ENCODE results near the gene NSD2.
"Not testable (repeated sequence)": the region's sequence is repeated elsewhere in the genome, so short reads cannot be mapped to it uniquely, and the experiment has no call there.

Gene NSD2

DNA sequence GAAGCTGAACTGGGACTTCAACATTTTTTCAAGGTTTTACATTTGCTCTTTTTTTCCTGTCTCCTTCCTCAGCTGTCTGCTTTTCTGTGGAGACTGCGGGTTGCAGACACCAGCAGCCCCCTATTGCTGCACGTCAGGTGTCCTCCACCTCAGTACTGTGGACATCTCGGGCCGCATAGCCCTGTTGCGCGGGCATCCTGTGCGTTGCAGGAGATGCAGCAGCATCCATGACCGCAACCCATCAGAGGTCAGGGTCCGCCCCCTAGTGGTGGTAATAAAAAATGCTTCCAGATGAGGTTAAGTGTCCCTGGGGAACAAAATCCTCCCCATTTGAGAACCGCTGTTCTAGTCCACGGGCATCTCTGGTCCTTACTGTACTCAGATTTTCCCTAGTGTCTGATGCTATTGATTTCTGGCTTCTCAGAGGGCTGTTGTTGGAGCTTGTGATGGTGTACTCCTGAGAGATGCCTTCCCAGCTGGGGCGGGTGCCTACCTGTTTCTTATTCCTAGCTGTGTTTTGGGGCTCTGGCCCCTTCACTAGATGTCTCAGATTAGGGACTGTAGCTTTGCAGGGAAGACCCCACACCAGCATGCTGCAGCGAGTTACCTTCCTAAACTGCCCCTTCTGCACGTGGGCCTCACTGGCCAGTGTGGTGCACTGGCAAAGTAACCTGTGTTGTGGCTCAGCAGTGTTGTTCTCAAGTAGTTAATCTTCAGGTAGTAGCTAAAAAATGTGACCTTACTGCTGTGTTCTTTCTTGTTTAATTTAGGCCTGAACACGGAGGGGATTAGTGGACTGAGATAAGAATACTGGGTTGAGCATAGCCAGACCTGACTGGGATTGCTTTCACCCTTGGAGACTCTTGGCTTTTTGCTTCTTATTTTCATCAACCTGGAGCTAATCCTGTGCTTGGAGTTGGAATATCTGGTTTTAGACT is 28.2 kb downstream of the NSD2 start:
- TF ChIP-seq JUND (IDR thresholded peaks at IDR 0.05; ENCODE audit: low read depth) = no peak
- in situ Hi-C loops (cut with HindIII; ENCODE audit: low pct_unique_long_range_greater_than_20kb, low sequenced_read_pairs) = no loop called here
- peak; percentile 80 to 81 for DNase-seq (ENCODE audit: low read depth in 1 of 2, low spot score in 1 of 2)

DNA sequence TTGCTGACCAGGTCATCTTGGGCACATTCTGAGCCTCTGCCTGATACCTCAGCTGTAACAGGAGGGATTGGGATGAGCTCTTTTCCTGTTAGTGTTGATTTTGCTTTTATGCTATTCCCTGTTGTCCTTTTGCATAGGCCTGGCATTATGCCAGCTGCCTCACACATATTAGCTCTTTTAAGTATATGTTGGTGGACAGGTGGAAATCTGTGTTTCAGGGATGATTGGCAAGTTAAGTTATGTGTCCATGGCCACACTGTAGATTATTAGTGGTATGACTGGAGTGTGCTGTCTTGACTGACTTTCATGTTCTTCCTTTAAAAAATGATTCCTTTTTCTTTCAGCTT is 28.9 kb downstream of the NSD2 start:
- in situ Hi-C loops (cut with HindIII; ENCODE audit: low pct_unique_long_range_greater_than_20kb, low sequenced_read_pairs) = no loop called here
- TF ChIP-seq JUND (IDR thresholded peaks at IDR 0.05; ENCODE audit: low read depth) = no peak
- DNase-seq (ENCODE audit: low read depth in 1 of 2, low spot score in 1 of 2) = no peak

DNA sequence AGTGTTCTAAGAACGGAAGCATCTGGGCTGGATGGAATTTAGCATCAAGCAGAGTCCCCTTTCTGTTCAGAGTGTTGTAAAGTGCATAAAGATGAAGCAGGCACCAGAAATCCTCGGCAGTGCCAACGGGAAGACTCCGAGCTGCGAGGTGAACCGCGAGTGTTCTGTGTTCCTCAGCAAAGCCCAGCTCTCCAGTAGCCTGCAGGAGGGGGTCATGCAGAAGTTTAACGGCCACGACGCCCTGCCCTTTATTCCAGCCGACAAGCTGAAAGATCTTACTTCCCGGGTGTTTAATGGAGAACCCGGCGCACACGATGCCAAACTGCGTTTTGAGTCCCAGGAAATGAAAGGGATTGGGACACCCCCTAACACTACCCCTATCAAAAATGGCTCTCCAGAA is 29.4 kb downstream of the NSD2 start:
- in situ Hi-C loops (cut with HindIII; ENCODE audit: low pct_unique_long_range_greater_than_20kb, low sequenced_read_pairs) = no loop called here

DNA sequence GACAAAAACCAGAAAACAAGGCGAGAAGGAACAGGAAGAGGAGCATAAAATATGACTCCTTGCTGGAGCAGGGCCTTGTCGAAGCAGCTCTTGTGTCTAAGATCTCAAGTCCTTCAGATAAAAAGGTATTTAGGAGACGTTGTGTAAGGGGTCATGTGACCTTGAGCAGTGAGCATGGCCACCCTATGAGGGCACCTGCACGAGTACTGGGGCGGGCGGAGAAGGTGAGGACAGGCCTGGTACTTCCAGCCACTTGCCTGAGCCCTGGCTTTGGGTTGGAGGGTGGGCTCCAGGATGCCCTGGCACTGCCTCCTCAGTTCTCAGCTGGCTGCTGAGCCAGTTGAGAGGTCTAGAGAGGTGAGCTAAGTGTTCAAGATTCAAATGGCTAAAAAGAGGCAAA is 29.9 kb downstream of the NSD2 start:
- no peak for TF ChIP-seq JUND (IDR thresholded peaks at IDR 0.05; ENCODE audit: low read depth)
- no peak for DNase-seq (ENCODE audit: low read depth in 1 of 2, low spot score in 1 of 2)
- in situ Hi-C loops (cut with HindIII; ENCODE audit: low pct_unique_long_range_greater_than_20kb, low sequenced_read_pairs) = no loop called here

More for the DNA sequence above, 29.4 kb downstream of the NSD2 start:
- no peak for TF ChIP-seq JUND (IDR thresholded peaks at IDR 0.05; ENCODE audit: low read depth)
- DNase-seq (ENCODE audit: low read depth in 1 of 2, low spot score in 1 of 2) = no peak

DNA sequence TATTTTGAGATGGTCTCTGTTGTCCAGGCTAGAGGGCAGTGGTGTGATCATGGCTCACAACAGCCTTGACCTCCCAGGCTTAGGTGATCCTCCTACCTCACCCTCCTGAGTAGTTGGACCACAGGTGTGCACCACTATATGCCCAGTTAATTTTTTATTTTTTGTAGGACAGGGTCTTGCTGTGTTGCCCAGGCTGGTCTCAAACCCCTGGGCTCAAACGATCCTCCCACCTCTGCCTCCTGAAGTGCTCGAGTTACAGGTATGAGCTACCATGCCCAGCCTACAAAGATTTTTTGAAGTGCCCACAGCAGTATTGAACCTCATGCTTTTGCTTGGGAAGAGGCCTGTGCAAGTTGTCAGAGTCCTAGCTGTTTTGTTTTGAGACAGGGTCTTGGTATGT is 31.1 kb downstream of the NSD2 start:
- DNase-seq (ENCODE audit: low read depth in 1 of 2, low spot score in 1 of 2) = no peak
- in situ Hi-C loops (cut with HindIII; ENCODE audit: low pct_unique_long_range_greater_than_20kb, low sequenced_read_pairs) = no loop called here
- no peak for TF ChIP-seq JUND (IDR thresholded peaks at IDR 0.05; ENCODE audit: low read depth)

DNA sequence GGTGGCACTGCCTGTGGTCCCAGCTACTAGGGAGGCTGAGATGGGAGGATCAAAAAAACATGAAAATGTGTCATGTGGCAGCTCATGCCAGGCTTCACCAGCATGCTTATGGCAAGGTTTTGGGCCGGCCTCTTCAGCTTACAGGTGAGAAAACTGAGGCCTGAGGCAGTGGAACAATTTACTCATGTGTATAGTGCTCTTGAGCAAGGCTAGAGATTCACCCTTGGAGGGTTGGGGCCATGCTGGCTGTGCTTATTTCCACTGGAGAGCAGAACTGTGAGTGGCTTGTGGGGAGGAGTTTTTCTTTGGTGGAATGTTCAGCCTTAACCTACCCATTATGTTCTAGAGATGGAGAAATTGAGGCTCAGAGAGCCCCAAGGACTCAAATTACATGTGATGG is 31.8 kb downstream of the NSD2 start:
- in situ Hi-C loops (cut with HindIII; ENCODE audit: low pct_unique_long_range_greater_than_20kb, low sequenced_read_pairs) = no loop called here
- no peak for DNase-seq (ENCODE audit: low read depth in 1 of 2, low spot score in 1 of 2)
- TF ChIP-seq JUND (IDR thresholded peaks at IDR 0.05; ENCODE audit: low read depth) = no peak

DNA sequence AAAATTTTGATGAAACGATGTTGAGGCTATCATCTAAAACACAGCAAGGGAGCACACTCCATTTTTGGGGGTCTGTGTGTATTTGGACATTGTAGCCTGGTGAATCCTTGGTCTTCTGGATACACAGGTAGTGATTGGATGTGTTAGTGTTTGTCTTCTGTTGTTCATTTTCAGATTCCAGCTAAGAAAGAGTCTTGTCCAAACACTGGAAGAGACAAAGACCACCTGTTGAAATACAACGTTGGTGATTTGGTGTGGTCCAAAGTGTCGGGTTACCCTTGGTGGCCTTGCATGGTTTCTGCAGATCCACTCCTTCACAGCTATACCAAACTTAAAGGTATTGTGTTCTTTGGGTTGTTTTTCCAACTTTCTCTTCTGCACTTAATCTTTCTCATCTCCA is 32.8 kb downstream of the NSD2 start:
- no peak for DNase-seq (ENCODE audit: low read depth in 1 of 2, low spot score in 1 of 2)
- in situ Hi-C loops (cut with HindIII; ENCODE audit: low pct_unique_long_range_greater_than_20kb, low sequenced_read_pairs) = no loop called here
- TF ChIP-seq JUND (IDR thresholded peaks at IDR 0.05; ENCODE audit: low read depth) = no peak

DNA sequence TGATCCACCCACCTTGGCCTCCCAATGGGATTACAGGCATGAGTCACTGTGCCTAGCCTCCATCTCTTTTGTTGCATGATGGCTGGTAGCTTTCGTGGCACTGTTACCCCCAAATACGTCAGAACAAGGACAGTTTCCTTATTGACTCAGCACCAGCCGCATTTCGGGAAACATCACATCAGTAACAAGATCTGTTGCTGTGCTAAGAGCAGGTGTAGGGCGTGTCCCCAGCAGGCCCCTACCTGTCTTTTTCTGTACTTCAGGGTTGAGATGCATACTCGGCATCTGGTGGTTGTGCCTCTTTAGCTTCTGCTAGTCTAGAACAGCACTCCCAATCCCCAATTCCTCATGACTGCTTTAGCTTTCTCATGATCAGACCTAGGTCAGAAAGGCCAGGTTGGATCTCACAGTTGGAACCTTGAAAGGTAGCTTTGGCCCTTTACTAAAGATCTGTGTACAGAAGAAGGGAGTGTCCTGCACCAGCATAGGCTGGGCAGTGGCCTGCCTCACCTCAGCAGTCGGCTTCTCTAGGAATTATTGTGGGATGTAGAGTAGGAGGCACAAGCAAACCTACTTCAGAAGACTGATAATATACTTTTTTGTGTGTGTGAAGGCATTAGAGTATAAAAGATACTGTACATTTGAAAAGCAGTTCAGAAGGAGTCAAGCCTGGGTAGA is 36.8 kb downstream of the NSD2 start:
- TF ChIP-seq JUND (IDR thresholded peaks at IDR 0.05; ENCODE audit: low read depth) = no peak
- in situ Hi-C loops (cut with HindIII; ENCODE audit: low pct_unique_long_range_greater_than_20kb, low sequenced_read_pairs) = no loop called here
- no peak for DNase-seq (ENCODE audit: low read depth in 1 of 2, low spot score in 1 of 2)

DNA sequence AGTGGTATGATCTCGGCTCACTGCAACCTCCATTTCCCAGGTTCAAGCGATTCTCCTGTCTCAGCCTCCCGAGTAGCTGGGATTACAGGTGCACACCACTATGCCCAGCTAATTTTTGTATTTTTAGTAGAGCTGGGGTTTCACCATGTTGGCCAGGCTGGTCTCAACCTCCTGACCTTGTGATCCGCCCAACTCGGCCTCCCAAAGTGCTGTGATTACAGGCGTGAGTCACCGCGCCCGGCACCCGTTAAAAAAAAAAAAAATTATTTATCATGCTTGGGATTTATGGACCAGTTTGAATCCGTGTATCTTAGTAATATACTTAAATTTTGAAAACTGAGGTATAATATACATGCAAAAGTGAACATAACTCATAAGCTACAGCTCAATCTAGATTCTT is 38.5 kb downstream of the NSD2 start:
- in situ Hi-C loops (cut with HindIII; ENCODE audit: low pct_unique_long_range_greater_than_20kb, low sequenced_read_pairs); DNase-seq (ENCODE audit: low read depth in 1 of 2, low spot score in 1 of 2): not testable (repeated sequence)

DNA sequence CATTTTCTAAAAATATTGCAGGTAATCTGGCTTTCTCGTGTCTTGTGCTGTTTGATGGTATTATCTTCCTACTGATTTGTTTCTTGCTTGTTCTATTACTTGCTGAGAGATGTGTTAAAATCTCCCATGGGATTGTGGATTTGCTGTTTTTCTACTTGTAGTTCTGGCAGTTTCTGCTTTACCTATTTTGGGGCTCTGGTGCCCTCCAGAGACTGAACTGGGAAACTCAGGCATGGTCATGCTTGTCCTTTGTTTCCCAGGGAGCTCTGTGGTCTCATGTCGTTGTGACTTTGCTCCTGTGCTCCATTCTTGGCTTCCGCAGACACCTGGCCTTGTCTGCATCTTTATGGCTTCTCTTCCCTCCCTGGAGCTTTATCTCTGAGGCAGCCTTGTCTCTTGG is 39.5 kb downstream of the NSD2 start:
- peak; percentile 33 to 69 for DNase-seq (ENCODE audit: low read depth in 1 of 2, low spot score in 1 of 2)
- no peak for TF ChIP-seq JUND (IDR thresholded peaks at IDR 0.05; ENCODE audit: low read depth)
- in situ Hi-C loops (cut with HindIII; ENCODE audit: low pct_unique_long_range_greater_than_20kb, low sequenced_read_pairs) = no loop called here

DNA sequence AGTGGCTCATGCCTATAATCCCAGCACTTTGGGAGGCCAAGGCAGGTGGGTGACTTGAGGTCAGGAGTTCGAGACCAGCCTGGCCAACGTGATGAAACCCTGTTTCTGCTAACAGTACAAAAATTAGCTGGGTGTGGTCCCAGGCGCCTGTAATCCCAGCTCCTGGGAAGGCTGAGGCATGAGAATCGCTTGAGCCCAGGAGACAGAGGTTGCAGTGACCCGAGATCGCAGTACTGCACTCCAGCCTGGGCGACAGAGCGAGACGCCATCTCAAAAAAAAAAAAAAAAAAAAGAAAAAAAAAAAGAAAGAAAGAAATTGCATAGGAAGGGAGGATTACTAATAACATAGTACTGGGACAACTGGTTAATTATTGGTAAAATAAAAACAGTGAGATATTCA is 40.1 kb downstream of the NSD2 start:
- DNase-seq (ENCODE audit: low read depth in 1 of 2, low spot score in 1 of 2); in situ Hi-C loops (cut with HindIII; ENCODE audit: low pct_unique_long_range_greater_than_20kb, low sequenced_read_pairs): not testable (repeated sequence)

DNA sequence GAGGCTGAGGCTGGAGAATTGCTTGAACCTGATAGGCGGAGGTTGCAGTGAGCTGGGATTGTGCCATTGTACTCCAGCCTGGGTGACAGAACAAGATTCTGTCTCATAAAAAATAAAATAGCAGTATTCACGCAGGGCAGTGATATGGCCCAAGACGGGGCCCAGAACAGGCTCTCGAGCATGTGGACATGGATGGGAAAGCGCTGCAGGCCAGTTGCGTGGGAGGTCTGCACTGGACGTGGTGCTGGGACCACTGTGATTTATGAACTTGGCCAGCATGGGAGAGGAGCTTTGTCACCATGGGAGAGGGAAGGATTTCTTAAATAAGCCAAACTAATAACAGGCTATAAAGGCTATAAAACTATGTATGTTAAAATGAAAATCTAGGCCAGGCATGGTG is 51.6 kb downstream of the NSD2 start:
- TF ChIP-seq JUND (IDR thresholded peaks at IDR 0.05; ENCODE audit: low read depth) = no peak
- DNase-seq (ENCODE audit: low read depth in 1 of 2, low spot score in 1 of 2) = no peak
- in situ Hi-C loops (cut with HindIII; ENCODE audit: low pct_unique_long_range_greater_than_20kb, low sequenced_read_pairs) = no loop called here

DNA sequence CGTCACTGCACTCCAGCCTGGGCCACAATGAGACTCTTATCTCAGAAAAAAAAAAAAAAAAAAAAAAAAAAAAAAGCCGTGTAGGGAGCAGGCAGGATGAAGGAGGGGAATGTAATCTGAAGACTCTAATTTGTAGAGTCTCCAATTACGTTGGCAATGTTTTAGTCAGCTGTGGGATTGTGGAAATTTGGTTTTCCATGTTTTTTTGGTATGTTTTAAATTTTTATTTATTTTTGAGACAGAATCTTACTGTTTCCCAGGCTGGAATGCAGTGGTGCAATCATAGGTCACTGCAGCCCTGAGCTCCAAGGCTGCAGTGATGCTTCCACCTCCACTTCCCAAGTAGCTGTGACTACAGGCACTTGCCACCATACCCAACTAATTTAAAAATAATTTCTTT is 56.5 kb downstream of the NSD2 start:
- TF ChIP-seq JUND (IDR thresholded peaks at IDR 0.05; ENCODE audit: low read depth) = no peak
- in situ Hi-C loops (cut with HindIII; ENCODE audit: low pct_unique_long_range_greater_than_20kb, low sequenced_read_pairs) = no loop called here
- DNase-seq (ENCODE audit: low read depth in 1 of 2, low spot score in 1 of 2) = no peak
